K562 (cell line): ENCODE measurements around the gene SAP30BP. TPM values are rescaled to one million over a fixed set of nuclear protein-coding genes. Genes with fewer than 3 reads are reported as not detected.

Source experiments
- ATAC-seq: fragments of 200-7000 bp; cut with Tn5 transposase; 3 replicates; pipeline ENCODE4 v1.9.1; 2020; ENCODE audit warnings: moderate library complexity
- BruUV-seq: library from RNA; stranded (reverse); fragments of 400-500 nt; replicated peaks from 2 replicates; lab custom pipeline; 2021; lab: Mats Ljungman, UMichigan
- CTCF ChIA-PET: fragments of 300-600 bp; formaldehyde crosslinking; extraction: SDS; loops from one replicate; lab custom pipeline; 2021; ENCODE audit warnings: low intra/inter-chr PET ratio; lab: Yijun Ruan, JAX
- POLR2A ChIA-PET: fragments of 300-600, 350-650 bp; sonication (Branson Sonifier 250); formaldehyde crosslinking; extraction: SDS; loops from one replicate; lab custom pipeline; 2021; ENCODE audit warnings: antibody characterized with exemption, inconsistent platforms; lab: Yijun Ruan, JAX
- DNase-seq, 4 experiments: peaks; one replicate each; pipeline versions ENCODE4 v3.0.0 to v3.0.0-alpha.2; 2011 to 2018; ENCODE audit warnings: low spot score in 3 of 4, mixed read lengths in 3 of 4; ENCODE audit errors: extremely low read depth in 1 of 4
- FAIRE-seq: peaks from 2 replicates; lab custom pipeline; 2011; peaks lifted over from hg19 to GRCh38; lab: Jason Lieb, UNC
- H2AFZ ChIP-seq: 2 replicates; pipeline ENCODE4 v1.6.0; 2011; ENCODE audit warnings: low read depth, low read length, control low read depth, inconsistent platforms
- H3K27ac ChIP-seq: fragments of 200-600 bp; 3 replicates; pipeline ENCODE4 v1.8.0; 2011; ENCODE audit warnings: low read depth, mild to moderate bottlenecking, control low read depth, inconsistent platforms, low read length, moderate library complexity, mixed read lengths; ENCODE audit errors: extremely low read depth
- H3K27me3 ChIP-seq, 2 experiments: fragments of 300-600 bp in 1 of 2; 2 replicates in 1 of 2; 3 replicates in 1 of 2; pipeline versions ENCODE4 v1.6.0 to v1.8.0; 2011; ENCODE audit warnings: inconsistent platforms in 2 of 2, low read length in 2 of 2, mild to moderate bottlenecking in 1 of 2, mixed read lengths in 1 of 2, moderate library complexity in 1 of 2; ENCODE audit not compliant: control insufficient read depth in 2 of 2, insufficient read depth in 2 of 2
- H3K36me3 ChIP-seq: fragments of 300-600 bp; 3 replicates; pipeline ENCODE4 v1.8.0; 2011; ENCODE audit warnings: mild to moderate bottlenecking, low read length, inconsistent platforms; ENCODE audit not compliant: control insufficient read depth, insufficient read depth
- H3K4me1 ChIP-seq, 2 experiments: fragments of 200-600 bp in 1 of 2; replicated peaks in 1 of 2; 2 replicates in 1 of 2; 3 replicates in 1 of 2; pipeline versions ENCODE4 v1.5.1 to v1.8.0; 2011; ENCODE audit warnings: inconsistent platforms in 2 of 2, low read length in 2 of 2, mild to moderate bottlenecking in 1 of 2, mixed read lengths in 1 of 2, moderate library complexity in 1 of 2; ENCODE audit not compliant: control insufficient read depth in 2 of 2, insufficient read depth in 2 of 2
- H3K4me2 ChIP-seq: 2 replicates; pipeline ENCODE4 v1.6.1; 2011; ENCODE audit warnings: low read length, control low read depth, inconsistent platforms, mixed read lengths; ENCODE audit not compliant: insufficient read depth
- H3K4me3 ChIP-seq: fragments of 200-600 bp; sonication (generic), shearing (Covaris generic); 2 replicates; pipeline ENCODE4 v1.5.1; 2016; ENCODE audit warnings: control low read depth, inconsistent platforms
- H3K79me2 ChIP-seq: fragments of 200-600 bp; 3 replicates; pipeline ENCODE4 v1.8.0; 2011; ENCODE audit warnings: low read length, inconsistent platforms; ENCODE audit not compliant: control insufficient read depth, insufficient read depth
- H3K9ac ChIP-seq, 2 experiments: 2 replicates each; pipeline versions ENCODE4 v1.6.0 to v1.6.1; 2011; ENCODE audit warnings: low read depth in 2 of 2, low read length in 2 of 2, control low read depth in 1 of 2, inconsistent platforms in 1 of 2, mild to moderate bottlenecking in 1 of 2, mixed read lengths in 1 of 2; ENCODE audit not compliant: insufficient read depth in 1 of 2
- H3K9me1 ChIP-seq: one replicate; pipeline ENCODE4 v1.6.0; 2011; ENCODE audit warnings: inconsistent platforms, mild to moderate bottlenecking, low read length, moderate library complexity; ENCODE audit not compliant: control insufficient read depth, insufficient read depth
- H3K9me3 ChIP-seq: replicated peaks from 2 replicates; pipeline ENCODE4 v1.5.1; 2011; ENCODE audit warnings: low read depth, low read length, inconsistent platforms; ENCODE audit not compliant: control insufficient read depth, insufficient read depth
- H4K20me1 ChIP-seq: replicated peaks from 2 replicates; pipeline ENCODE4 v1.6.1; 2011; ENCODE audit warnings: low read length, inconsistent platforms, mixed read lengths; ENCODE audit not compliant: control insufficient read depth, insufficient read depth
- ELF1 ChIP-seq: fragments of 200-800 bp; sonication (Bioruptor generic); IDR thresholded peaks from 2 replicates; pipeline ENCODE4 v1.6.1; 2016; ENCODE audit warnings: missing genetic modification characterization, missing compliant biosample characterization
- PPARD ChIP-seq: fragments of 250-450 bp; sonication (Bioruptor Pico); IDR thresholded peaks from 2 replicates; pipeline ENCODE4 v1.8.0; 2022; ENCODE audit warnings: inconsistent platforms, mild to moderate bottlenecking, moderate library complexity
- SETDB1 ChIP-seq: IDR thresholded peaks from one replicate; pipeline ENCODE4 v1.6.1; 2012; ENCODE audit warnings: low read length, control low read depth, inconsistent platforms
- ZBTB11 ChIP-seq, 3 experiments: fragments of 200-800 bp in 1 of 3; fragments of 250-450 bp in 1 of 3; fragments of 450-650 bp in 1 of 3; sonication (Bioruptor Pico) in 1 of 3; sonication (Bioruptor generic) in 1 of 3; formaldehyde crosslinking in 1 of 3; IDR thresholded peaks; 2 replicates each; pipeline versions ENCODE4 v1.6.1 to v1.8.0; 2016 to 2022; ENCODE audit warnings: mild to moderate bottlenecking in 2 of 3, missing genetic modification characterization in 2 of 3, missing compliant biosample characterization in 1 of 3, moderate library complexity in 1 of 3
- ZBTB5 ChIP-seq: fragments of 450-650 bp; IDR thresholded peaks from 2 replicates; pipeline ENCODE4 v1.6.1; 2017; ENCODE audit warnings: antibody characterized with exemption
- ZNF77 ChIP-seq: fragments of 250-450 bp; sonication (Bioruptor Pico); IDR thresholded peaks from 2 replicates; pipeline ENCODE4 v1.5.0; 2020
- WGBS: fragments of 100-300 bp; shearing (Covaris generic); methylation state at CpG from one replicate; pipeline ENCODE4 v1.1.6; 2016; ENCODE audit warnings: low coverage, mixed read lengths; ENCODE audit not compliant: insufficient coverage; ENCODE audit errors: missing lambda C conversion rate; 5-methylcytosine and 5-hydroxymethylcytosine counted together
- in situ Hi-C: fragments of 300-500 bp; cut with MboI; formaldehyde crosslinking; loops from 4 replicates; pipeline ENCODE4 v1.15.0; 2018; ENCODE audit warnings: inconsistent platforms, mixed read lengths
- intact Hi-C: fragments of 100-400 bp; cut with micrococcal nuclease; formaldehyde crosslinking; loops from 2 replicates; pipeline ENCODE4 v1.14.2; 2022
- polyA plus RNA-seq, 8 experiments: library from polyadenylated mRNA; depleted of rRNA in 4 of 8; stranded (reverse) in 5 of 8; unstranded in 3 of 8; fragments of >200 nt; fragmentation: Nextera tagmentation in 2 of 8; fragmentation: Illumina TruSeq in 1 of 8; extraction: Ambion mirVana in 2 of 8; extraction: Trizol in 1 of 8; gene quantifications; 2 replicates each; pipeline versions ENCODE4 v1.2.1 to v1.2.3, GENCODE V29; 2011 to 2014; ENCODE audit warnings: inconsistent platforms in 1 of 8, missing spikeins in 1 of 8
- total RNA-seq, 7 experiments: library from RNA; depleted of rRNA in 6 of 7; stranded (reverse); fragments of >200 nt in 6 of 7; fragmentation: Illumina TruSeq in 2 of 7; extraction: Trizol in 2 of 7; gene quantifications; 2 replicates each; pipeline versions ENCODE4 v1.2.1 to v1.2.3, GENCODE V29; 2011 to 2021; ENCODE audit warnings: low replicate concordance in 1 of 7

Gene SAP30BP
- total and polyA plus RNA-seq, 9 of the 15 experiments (the other 6 are each of a cell fraction or from before 2014, with no cell fraction given): 45.3 to 154 (median 71.7) TPM

- ATAC-seq (no peak), DNase-seq (no peak), FAIRE-seq (no peak)
- Histone ChIP-seq H3K4me2 (no peak overlapping the region), H3K9me1 (no peaks in the 10 kb centered on the region), H4K20me1 (0 out of 2 replicates have a peak, but pooled peaks cover 6% of the 10 kb centered on the region), H3K4me3 (no peak overlapping the region), H3K9me3 (no peaks in the 10 kb centered on the region), H3K27me3 (no peaks in the 10 kb centered on the region), H3K79me2 (no peaks in the 10 kb centered on the region), H3K9ac (no peak overlapping the region; a peak in 1 of 4 replicates), H3K27ac (no peak overlapping the region), H2AFZ (no peak overlapping the region), H3K4me1 (peaks cover 15 to 42% of the 10 kb centered on the region in 2 experiments; a peak in 4 of 5 replicates), H3K36me3 (peaks cover 3% of the 10 kb centered on the region; the same call in 1 of the 3 replicates)
- in situ Hi-C loops (no loop called here), intact Hi-C loops (no loop called here)
- BruUV-seq: no TSS peak
- CTCF ChIA-PET: no interaction called here
- 84% methylated on average over 24 of the region's 30 CpGs for whole genome bisulfite sequencing
- POLR2A ChIA-PET: interaction anchor here (1.1 kb wide), 1 partner anchor 15 kb away, joined by 4 read pairs; no protein-coding TSS in a partner anchor
- no peak for TF ChIP-seq SETDB1
- TF ChIP-seq ELF1 (tag): no peak
These were observed 27.2 kb upstream of the SAP30BP start for GRCh38 chr17:75639771-75640555.

- H3K27me3 ChIP-seq: no peaks in the 10 kb centered on the region
- no peak overlapping the region for H3K27ac ChIP-seq
- POLR2A ChIA-PET: interaction anchor here (0.6 to 1.2 kb wide), 3 partner anchors 8 to 180 kb away, joined by 3 to 6 read pairs (median 4); partner anchors contain the start of gene SMIM5
- H3K4me2 ChIP-seq: no peak overlapping the region
- H3K36me3 ChIP-seq: peaks cover 3% of the 10 kb centered on the region; the same call in 1 of the 3 replicates
- in situ Hi-C loops (no loop called here), intact Hi-C loops (no loop called here)
- peaks cover 15 to 36% of the 10 kb centered on the region in 2 experiments; a peak in 4 of 5 replicates for H3K4me1 ChIP-seq
- CTCF ChIA-PET: no interaction called here
- no peak overlapping the region for H3K4me3 ChIP-seq
- 0 out of 2 replicates have a peak, but pooled peaks cover 6% of the 10 kb centered on the region for H4K20me1 ChIP-seq
- ATAC-seq (no peak), FAIRE-seq (no peak), DNase-seq (no peak)
- H2AFZ ChIP-seq: no peak overlapping the region
- no peaks in the 10 kb centered on the region for H3K9me1 ChIP-seq
- H3K9me3 ChIP-seq: no peaks in the 10 kb centered on the region
- H3K79me2 ChIP-seq: no peaks in the 10 kb centered on the region
- TF ChIP-seq PPARD (CRISPR knock-in tag): no peak
- TF ChIP-seq ZNF77 (CRISPR knock-in tag): no peak
- TF ChIP-seq ZBTB11 (CRISPR knock-in tag; IDR thresholded peaks at IDR 0.05): peak in 1 of 3 experiments; percentile 30; a peak in 1 of 6 replicates
- no peak for TF ChIP-seq ZBTB5
- no TSS peak for BruUV-seq
- H3K9ac ChIP-seq: no peak overlapping the region
- WGBS: 96% methylated on average over 13 of the region's 13 CpGs
These were observed 26.5 kb upstream of the SAP30BP start for GRCh38 chr17:75640556-75641119.
